ENCODE data around the gene RAG2.

RAG2 gene

DNA sequence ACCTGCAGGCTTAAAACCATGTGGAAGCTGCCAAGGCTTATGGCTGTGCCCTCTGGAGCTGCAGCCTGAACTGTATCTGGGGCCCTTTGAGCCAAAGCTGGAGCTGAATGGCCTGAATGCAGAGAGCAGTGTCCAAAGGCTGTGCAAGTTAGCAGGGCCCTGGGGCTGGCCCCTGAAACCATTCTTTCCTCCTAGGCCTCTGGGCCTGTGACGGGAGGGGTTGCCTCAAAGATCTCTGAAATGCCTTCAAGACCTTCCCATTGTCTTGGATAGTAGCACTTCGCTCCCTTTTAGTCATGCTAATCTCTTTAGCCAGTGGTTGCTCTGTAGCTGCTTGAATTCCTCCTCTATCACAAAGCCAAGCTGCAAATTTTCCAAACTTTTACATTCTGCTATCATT, 16.5 kb downstream of the RAG2 start:
- H3K4me1 ChIP-seq (ENCODE audit: low read depth, poor library complexity, severe bottlenecking): no peaks in the 10 kb centered on the region
- H3K4me2 ChIP-seq: no peak overlapping the region
- H3K79me2 ChIP-seq (ENCODE audit: insufficient read depth, low read depth): no peaks in the 10 kb centered on the region
- H3K4me3 ChIP-seq (IDR thresholded peaks at IDR 0.05; ENCODE audit: insufficient read depth, low read depth, low read length): no peak overlapping the region
- H4K20me1 ChIP-seq (ENCODE audit: insufficient read depth): no peaks in the 10 kb centered on the region
- no peak overlapping the region for H3K9ac ChIP-seq
- no peaks in the 10 kb centered on the region for H3K27me3 ChIP-seq (ENCODE audit: insufficient read depth, low read depth)
- TF ChIP-seq, protein P1, sequence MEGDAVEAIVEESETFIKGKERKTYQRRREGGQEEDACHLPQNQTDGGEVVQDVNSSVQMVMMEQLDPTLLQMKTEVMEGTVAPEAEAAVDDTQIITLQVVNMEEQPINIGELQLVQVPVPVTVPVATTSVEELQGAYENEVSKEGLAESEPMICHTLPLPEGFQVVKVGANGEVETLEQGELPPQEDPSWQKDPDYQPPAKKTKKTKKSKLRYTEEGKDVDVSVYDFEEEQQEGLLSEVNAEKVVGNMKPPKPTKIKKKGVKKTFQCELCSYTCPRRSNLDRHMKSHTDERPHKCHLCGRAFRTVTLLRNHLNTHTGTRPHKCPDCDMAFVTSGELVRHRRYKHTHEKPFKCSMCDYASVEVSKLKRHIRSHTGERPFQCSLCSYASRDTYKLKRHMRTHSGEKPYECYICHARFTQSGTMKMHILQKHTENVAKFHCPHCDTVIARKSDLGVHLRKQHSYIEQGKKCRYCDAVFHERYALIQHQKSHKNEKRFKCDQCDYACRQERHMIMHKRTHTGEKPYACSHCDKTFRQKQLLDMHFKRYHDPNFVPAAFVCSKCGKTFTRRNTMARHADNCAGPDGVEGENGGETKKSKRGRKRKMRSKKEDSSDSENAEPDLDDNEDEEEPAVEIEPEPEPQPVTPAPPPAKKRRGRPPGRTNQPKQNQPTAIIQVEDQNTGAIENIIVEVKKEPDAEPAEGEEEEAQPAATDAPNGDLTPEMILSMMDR (conservative IDR thresholded peaks at IDR 0.05; ENCODE audit: low read depth, low read length): no peak
- no peak overlapping the region for H3K27ac ChIP-seq
- H3K36me3 ChIP-seq (ENCODE audit: insufficient read depth): no peaks in the 10 kb centered on the region
- no peak overlapping the region for H2AFZ ChIP-seq (ENCODE audit: low read depth)

DNA sequence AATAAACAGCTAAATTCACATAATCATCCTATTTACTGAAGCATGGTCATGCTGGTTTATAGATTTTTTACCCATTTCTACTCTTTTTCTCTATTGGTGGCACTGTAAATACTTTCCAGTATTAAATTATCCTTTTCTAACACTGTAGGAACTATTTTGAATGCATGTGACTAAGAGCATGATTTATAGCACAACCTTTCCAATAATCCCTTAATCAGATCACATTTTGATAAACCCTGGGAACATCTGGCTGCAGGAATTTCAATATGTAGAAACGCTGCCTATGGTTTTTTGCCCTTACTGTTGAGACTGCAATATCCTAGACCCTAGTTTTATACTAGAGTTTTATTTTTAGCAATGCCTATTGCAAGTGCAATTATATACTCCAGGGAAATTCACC, 19.6 kb downstream of the RAG2 start:
- Histone ChIP-seq H3K36me3 (ENCODE audit: insufficient read depth) (no peaks in the 10 kb centered on the region), H3K4me1 (ENCODE audit: low read depth, poor library complexity, severe bottlenecking) (no peaks in the 10 kb centered on the region), H2AFZ (ENCODE audit: low read depth) (no peak overlapping the region), H3K27me3 (ENCODE audit: insufficient read depth, low read depth) (no peaks in the 10 kb centered on the region), H3K27ac (no peak overlapping the region), H3K79me2 (ENCODE audit: insufficient read depth, low read depth) (no peaks in the 10 kb centered on the region), H4K20me1 (ENCODE audit: insufficient read depth) (no peaks in the 10 kb centered on the region), H3K9ac (no peak overlapping the region), H3K4me3 (IDR thresholded peaks at IDR 0.05; ENCODE audit: insufficient read depth, low read depth, low read length) (no peak overlapping the region), H3K4me2 (no peak overlapping the region)
- TF ChIP-seq, protein P1 (conservative IDR thresholded peaks at IDR 0.05; ENCODE audit: low read depth, low read length): no peak

DNA sequence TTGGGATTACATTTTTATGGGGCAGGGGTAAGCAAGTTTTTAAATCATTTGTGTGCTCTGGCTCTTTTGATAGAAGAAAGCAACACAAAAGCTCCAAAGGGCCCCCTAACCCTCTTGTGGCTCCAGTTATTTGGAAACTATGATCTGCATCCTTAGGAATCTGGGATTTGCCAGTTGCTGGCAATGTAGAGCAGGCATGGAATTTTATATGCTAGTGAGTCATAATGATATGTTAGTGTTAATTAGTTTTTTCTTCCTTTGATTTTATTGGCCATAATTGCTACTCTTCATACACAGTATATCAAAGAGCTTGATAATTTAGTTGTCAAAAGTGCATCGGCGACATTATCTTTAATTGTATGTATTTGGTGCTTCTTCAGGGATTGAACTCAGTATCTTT, 20.2 kb downstream of the RAG2 start:
- Histone ChIP-seq H3K4me1 (ENCODE audit: low read depth, poor library complexity, severe bottlenecking) (no peaks in the 10 kb centered on the region), H3K36me3 (ENCODE audit: insufficient read depth) (no peaks in the 10 kb centered on the region), H3K79me2 (ENCODE audit: insufficient read depth, low read depth) (no peaks in the 10 kb centered on the region), H3K27ac (no peak overlapping the region), H3K9ac (no peak overlapping the region), H3K27me3 (ENCODE audit: insufficient read depth, low read depth) (no peaks in the 10 kb centered on the region), H4K20me1 (ENCODE audit: insufficient read depth) (no peaks in the 10 kb centered on the region), H3K4me3 (IDR thresholded peaks at IDR 0.05; ENCODE audit: insufficient read depth, low read depth, low read length) (no peak overlapping the region), H3K4me2 (no peak overlapping the region), H2AFZ (ENCODE audit: low read depth) (no peak overlapping the region)
- TF ChIP-seq, protein P1 (conservative IDR thresholded peaks at IDR 0.05; ENCODE audit: low read depth, low read length): no peak

DNA sequence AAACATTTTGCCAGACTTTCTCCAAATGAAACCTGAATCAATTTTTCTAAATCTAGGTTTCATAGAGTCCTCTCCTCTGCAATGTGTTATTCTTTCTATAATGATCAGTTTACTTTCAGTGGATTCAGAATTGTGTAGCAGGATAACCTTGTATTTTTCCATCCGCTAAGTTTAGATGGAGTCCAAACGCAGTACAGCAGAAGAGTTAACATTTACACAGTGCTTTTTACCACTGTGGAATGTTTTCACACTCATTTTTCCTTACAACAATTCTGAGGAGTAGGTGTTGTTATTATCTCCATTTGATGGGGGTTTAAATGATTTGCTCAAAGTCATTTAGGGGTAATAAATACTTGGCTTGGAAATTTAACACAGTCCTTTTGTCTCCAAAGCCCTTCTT, 20.7 kb downstream of the RAG2 start:
- Histone ChIP-seq H4K20me1 (ENCODE audit: insufficient read depth) (no peaks in the 10 kb centered on the region), H3K9ac (no peak overlapping the region), H3K27ac (no peak overlapping the region), H3K4me3 (IDR thresholded peaks at IDR 0.05; ENCODE audit: insufficient read depth, low read depth, low read length) (no peak overlapping the region), H3K4me2 (no peak overlapping the region), H3K4me1 (ENCODE audit: low read depth, poor library complexity, severe bottlenecking) (no peaks in the 10 kb centered on the region), H3K36me3 (ENCODE audit: insufficient read depth) (no peaks in the 10 kb centered on the region), H3K27me3 (ENCODE audit: insufficient read depth, low read depth) (no peaks in the 10 kb centered on the region), H3K79me2 (ENCODE audit: insufficient read depth, low read depth) (no peaks in the 10 kb centered on the region), H2AFZ (ENCODE audit: low read depth) (no peak overlapping the region)
- TF ChIP-seq, protein P1 (conservative IDR thresholded peaks at IDR 0.05; ENCODE audit: low read depth, low read length): no peak

DNA sequence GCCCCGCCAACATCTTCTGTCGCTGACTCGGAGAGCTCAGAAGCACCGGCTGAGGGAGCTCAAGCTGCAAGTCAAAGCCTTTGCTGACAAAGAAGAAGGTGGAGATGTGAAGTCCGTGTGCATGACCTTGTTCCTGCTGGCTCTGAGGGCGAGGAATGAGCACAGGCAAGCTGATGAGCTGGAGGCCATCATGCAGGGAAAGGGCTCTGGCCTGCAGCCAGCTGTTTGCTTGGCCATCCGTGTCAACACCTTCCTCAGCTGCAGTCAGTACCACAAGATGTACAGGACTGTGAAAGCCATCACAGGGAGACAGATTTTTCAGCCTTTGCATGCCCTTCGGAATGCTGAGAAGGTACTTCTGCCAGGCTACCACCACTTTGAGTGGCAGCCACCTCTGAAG, 23.6 kb downstream of the RAG2 start:
- H3K4me3 ChIP-seq (IDR thresholded peaks at IDR 0.05; ENCODE audit: insufficient read depth, low read depth, low read length): no peak overlapping the region
- H3K4me1 ChIP-seq (ENCODE audit: low read depth, poor library complexity, severe bottlenecking): no peaks in the 10 kb centered on the region
- TF ChIP-seq, protein P1 (conservative IDR thresholded peaks at IDR 0.05; ENCODE audit: low read depth, low read length): no peak
- no peaks in the 10 kb centered on the region for H3K79me2 ChIP-seq (ENCODE audit: insufficient read depth, low read depth)
- H4K20me1 ChIP-seq (ENCODE audit: insufficient read depth): no peaks in the 10 kb centered on the region
- no peaks in the 10 kb centered on the region for H3K36me3 ChIP-seq (ENCODE audit: insufficient read depth)
- H3K27ac ChIP-seq: no peak overlapping the region
- no peak overlapping the region for H3K9ac ChIP-seq
- H3K4me2 ChIP-seq: no peak overlapping the region
- no peak overlapping the region for H2AFZ ChIP-seq (ENCODE audit: low read depth)
- no peaks in the 10 kb centered on the region for H3K27me3 ChIP-seq (ENCODE audit: insufficient read depth, low read depth)
